ENCODE measurements around the gene CD247. TPM values are rescaled to one million over a fixed set of nuclear protein-coding genes. Genes with fewer than 3 reads are reported as not detected.

Gene CD247
- total and polyA plus RNA-seq, 9 of the 15 experiments (the other 6 are each of a cell fraction or from before 2014, with no cell fraction given) = 0.08 to 0.42 (median 0.28) TPM; not detected in 5

DNA sequence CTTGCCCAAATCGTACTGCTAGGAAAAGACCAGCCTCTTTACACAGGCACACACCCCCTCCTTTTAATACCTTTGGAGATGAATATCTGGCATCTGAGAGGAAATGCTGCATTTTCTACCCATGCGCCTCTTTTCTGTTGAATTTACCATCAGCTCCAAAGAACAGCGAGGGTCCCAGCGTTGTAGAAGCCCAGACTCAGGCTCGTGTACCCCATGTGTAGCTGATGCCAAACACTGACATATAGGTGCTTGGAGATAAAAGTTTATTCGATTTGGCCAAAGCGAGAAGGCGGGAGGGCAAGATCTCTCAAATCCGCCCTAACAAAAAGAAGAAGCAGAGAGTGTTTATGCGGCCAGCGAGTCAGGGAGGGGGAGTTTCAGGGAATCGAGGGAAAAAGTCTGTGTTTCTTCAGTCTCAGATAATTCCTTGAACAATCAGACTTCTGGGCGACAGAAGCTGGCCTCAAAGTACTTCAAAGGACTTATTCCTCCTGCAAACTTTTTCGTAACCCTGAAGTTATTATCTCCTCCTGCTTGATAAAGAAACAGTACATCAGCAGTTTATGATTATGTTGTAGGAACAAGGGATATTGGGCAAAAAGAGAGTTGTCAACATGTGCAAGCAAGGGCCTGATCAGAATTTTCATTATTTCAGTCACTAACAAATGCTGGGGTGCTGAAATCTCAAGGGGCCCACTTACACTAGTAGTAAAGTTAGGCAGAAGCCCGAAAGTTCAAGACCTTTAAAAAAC is 35.9 kb upstream of the CD247 start (continued):
- TF ChIP-seq, protein P1, sequence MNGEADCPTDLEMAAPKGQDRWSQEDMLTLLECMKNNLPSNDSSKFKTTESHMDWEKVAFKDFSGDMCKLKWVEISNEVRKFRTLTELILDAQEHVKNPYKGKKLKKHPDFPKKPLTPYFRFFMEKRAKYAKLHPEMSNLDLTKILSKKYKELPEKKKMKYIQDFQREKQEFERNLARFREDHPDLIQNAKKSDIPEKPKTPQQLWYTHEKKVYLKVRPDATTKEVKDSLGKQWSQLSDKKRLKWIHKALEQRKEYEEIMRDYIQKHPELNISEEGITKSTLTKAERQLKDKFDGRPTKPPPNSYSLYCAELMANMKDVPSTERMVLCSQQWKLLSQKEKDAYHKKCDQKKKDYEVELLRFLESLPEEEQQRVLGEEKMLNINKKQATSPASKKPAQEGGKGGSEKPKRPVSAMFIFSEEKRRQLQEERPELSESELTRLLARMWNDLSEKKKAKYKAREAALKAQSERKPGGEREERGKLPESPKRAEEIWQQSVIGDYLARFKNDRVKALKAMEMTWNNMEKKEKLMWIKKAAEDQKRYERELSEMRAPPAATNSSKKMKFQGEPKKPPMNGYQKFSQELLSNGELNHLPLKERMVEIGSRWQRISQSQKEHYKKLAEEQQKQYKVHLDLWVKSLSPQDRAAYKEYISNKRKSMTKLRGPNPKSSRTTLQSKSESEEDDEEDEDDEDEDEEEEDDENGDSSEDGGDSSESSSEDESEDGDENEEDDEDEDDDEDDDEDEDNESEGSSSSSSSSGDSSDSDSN (IDR thresholded peaks at IDR 0.05; ENCODE audit: borderline replicate concordance in 1 of 2, low read depth in 2 of 2, low read length in 2 of 2) = no peak
- 0 out of 4 replicates have a peak, but pooled peaks of 1 of the 2 experiments have one; percentile 6 for TF ChIP-seq KDM1A (IDR thresholded peaks at IDR 0.05)
- TF ChIP-seq ZNF696 (CRISPR knock-in tag; conservative IDR thresholded peaks at IDR 0.05) = no peak
- TF ChIP-seq PHF8 (IDR thresholded peaks at IDR 0.05; ENCODE audit: borderline replicate concordance, low read length) = no peak
- TF ChIP-seq STAT5B (CRISPR knock-in tag; IDR thresholded peaks at IDR 0.05) = no peak
- TF ChIP-seq ZNF124 (CRISPR knock-in tag; IDR thresholded peaks at IDR 0.05) = no peak
- TF ChIP-seq ZNF695 (CRISPR knock-in tag; IDR thresholded peaks at IDR 0.05) = no peak
- no peak for TF ChIP-seq ZNF79 (CRISPR knock-in tag; IDR thresholded peaks at IDR 0.05; ENCODE audit: low read depth)
- no peak for TF ChIP-seq MBD1 (CRISPR knock-in tag; IDR thresholded peaks at IDR 0.05)
- no peak for TF ChIP-seq ZNF133 (CRISPR knock-in tag; IDR thresholded peaks at IDR 0.05)
- no peak for TF ChIP-seq JUNB (CRISPR knock-in tag; conservative IDR thresholded peaks at IDR 0.05)
- no peak for TF ChIP-seq CGGBP1 (CRISPR knock-in tag; IDR thresholded peaks at IDR 0.05)
- no peak for TF ChIP-seq CSDE1 (IDR thresholded peaks at IDR 0.05)
- no peak for TF ChIP-seq HNRNPH1 (optimal IDR thresholded peaks at IDR 0.05; ENCODE audit: low read depth, low read length)
- no peak for TF ChIP-seq MEIS2 (IDR thresholded peaks at IDR 0.05; ENCODE audit: partially characterized antibody)
- TF ChIP-seq SMAD4 (CRISPR knock-in tag; conservative IDR thresholded peaks at IDR 0.05) = no peak
- TF ChIP-seq MLX (CRISPR knock-in tag; conservative IDR thresholded peaks at IDR 0.05) = no peak
- TF ChIP-seq ZBTB11 (CRISPR knock-in tag; IDR thresholded peaks at IDR 0.05) = no peak
- no peak for TF ChIP-seq ZNF239 (CRISPR knock-in tag; IDR thresholded peaks at IDR 0.05)
